ENCODE results near the gene NOX5.

DNA sequence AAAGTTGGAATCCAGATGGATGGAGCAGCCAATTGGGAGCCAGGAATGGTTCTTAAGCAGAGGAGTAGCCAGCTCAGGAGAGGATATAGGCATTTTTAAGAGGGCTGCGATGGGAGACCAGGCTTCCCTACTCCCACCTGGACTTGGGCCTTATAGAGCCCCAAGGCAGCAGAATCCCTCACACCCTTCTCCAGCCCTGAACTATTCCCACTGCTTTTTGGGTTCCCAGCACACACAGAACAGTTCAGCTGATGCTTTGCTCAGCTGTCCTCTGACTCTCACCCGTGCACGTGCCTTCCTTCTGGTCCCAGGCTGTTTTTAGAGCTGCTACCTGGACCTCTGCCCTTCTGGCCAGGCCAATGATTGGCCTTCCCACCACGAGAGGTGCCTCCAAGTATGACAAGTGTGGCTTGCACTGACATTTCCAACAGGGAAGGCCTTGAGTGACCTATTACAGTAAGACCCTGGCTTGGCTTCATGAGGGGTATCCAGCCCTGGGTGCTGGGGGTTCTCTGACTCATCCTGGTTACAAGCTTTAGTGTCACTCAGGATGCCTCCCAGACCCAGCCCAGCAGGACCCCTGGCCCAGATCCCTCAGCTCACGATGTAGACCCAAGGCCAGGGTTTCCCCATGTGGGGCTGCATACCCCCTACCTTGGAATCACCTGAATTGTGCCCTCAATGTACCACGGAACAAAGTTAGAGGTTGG, 25.2 kb downstream of the NOX5 start:
- TF ChIP-seq CTCF (conservative IDR thresholded peaks at IDR 0.05 in 1 of 2, IDR thresholded peaks at IDR 0.05 in 1 of 2; ENCODE audit: low read depth in 1 of 2, low read length in 2 of 2): no peak
- no peak for TF ChIP-seq EZH2 (IDR thresholded peaks at IDR 0.05; ENCODE audit: low read length, missing control alignments)
